Left colon (tissue), 2 donors: ENCODE measurements around the gene PRDX3. TPM values are rescaled to one million over a fixed set of nuclear protein-coding genes. Genes with fewer than 3 reads are reported as not detected.
"Not testable (repeated sequence)": the region's sequence is repeated elsewhere in the genome, so short reads cannot be mapped to it uniquely, and the experiment has no call there.

Source experiments
- ATAC-seq: fragments of 200-7000 bp; cut with Tn5 transposase; one replicate; pipeline ENCODE4 v1.9.1; 2020; ENCODE audit warnings: mild to moderate bottlenecking, moderate library complexity
- DNase-seq, 2 donors: peaks; one replicate each; pipeline ENCODE4 v3.0.0-alpha.2; 2020
- intact Hi-C, 2 donors: fragments of 100-400 bp; cut with DNase I in 1 of 2; cut with micrococcal nuclease in 1 of 2; formaldehyde crosslinking; loops; one replicate each; pipeline versions ENCODE4 v1.11.2 to v1.14.0; 2022; cut with DNase I, micrococcal nuclease
- total RNA-seq, 2 donors: library from RNA; stranded (reverse); fragmentation: NEBNext Ultra II Directional; extraction: Animal tissue kit (Norgen Biotek cat#: 25700); gene quantifications; one replicate each; pipeline ENCODE4 v1.2.1, GENCODE V29; 2021
- donor health status: DM: no; HTN: no; CAD: no.
- donor health status: DM: yes; HTN: yes; CAD: no.

PRDX3 gene
- total RNA-seq, 2 donors from 2014 or later: 102 to 111 TPM

DNA sequence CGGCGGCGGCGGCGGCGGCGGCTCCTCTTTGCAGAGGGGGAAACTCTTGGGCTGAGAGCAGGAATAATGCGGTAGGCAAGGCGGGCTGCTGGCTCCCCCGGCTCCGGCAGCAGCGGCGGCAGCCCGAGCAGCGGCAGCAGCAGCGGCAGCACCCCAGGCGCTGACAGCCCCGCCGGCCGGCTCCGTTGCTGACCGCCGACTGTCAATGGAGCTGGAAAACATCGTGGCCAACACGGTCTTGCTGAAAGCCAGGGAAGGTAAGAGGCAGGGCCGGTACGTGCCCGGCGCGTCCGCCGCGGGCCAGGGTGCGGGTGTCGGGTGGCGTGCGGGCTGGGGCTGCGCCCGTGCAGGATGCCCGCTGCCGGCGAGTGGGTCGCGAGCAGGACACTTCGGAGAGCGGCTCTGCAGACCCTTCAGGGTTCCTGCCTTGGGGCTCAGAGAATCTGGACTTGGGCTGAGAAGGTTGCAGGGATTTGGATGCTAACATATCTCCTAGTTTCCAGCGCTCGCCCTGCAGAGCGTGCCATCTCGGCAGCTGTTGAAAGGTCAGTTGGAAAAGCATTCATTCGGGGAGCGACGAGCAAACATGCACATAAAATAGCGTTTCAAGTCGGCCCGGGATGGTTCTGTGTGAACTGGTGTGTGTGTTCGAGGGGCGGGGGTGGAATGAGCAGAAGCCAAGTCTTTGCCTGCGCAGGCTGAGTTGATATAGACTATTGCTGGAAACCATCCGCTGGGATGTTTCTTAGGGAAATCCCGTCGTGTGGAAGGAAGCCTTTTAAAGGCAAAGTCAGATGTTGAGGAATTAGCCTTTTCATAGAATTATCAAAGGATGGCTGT lies 29.3 kb upstream of the PRDX3 start:
- DNase-seq (peak; percentile 38 to 51), ATAC-seq (peak; percentile 16)
- intact Hi-C loops: loop anchor here (10.0 kb wide), 2 partner anchors 207 to 237 kb away; no protein-coding TSS in a partner anchor

DNA sequence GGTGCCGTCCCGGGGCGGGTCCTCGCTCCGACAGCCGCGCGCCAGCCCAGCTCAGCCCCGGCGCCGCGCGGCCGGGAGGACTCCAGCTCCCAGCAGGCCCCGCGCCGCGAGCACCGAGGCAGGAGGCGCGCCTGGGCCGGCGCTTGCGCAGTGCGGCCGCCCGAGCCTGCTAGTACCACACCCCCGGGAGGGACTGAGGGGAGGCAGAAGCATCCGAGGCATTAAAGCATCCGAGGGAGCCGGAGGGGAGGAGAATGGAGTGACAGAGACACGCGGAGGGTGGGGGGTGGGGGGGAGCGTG lies 28.7 kb upstream of the PRDX3 start, which contains the start of gene GRK5:
Gene GRK5, plus strand, starts transcription at position 206 of the 301 bp plus-strand sequence. CDS start 347 bp downstream, outside the sequence.
- peak; percentile 94 for DNase-seq
- ATAC-seq: peak; percentile 93
- intact Hi-C loops: loop anchor here (10.0 kb wide), 2 partner anchors 207 to 237 kb away; no protein-coding TSS in a partner anchor

DNA sequence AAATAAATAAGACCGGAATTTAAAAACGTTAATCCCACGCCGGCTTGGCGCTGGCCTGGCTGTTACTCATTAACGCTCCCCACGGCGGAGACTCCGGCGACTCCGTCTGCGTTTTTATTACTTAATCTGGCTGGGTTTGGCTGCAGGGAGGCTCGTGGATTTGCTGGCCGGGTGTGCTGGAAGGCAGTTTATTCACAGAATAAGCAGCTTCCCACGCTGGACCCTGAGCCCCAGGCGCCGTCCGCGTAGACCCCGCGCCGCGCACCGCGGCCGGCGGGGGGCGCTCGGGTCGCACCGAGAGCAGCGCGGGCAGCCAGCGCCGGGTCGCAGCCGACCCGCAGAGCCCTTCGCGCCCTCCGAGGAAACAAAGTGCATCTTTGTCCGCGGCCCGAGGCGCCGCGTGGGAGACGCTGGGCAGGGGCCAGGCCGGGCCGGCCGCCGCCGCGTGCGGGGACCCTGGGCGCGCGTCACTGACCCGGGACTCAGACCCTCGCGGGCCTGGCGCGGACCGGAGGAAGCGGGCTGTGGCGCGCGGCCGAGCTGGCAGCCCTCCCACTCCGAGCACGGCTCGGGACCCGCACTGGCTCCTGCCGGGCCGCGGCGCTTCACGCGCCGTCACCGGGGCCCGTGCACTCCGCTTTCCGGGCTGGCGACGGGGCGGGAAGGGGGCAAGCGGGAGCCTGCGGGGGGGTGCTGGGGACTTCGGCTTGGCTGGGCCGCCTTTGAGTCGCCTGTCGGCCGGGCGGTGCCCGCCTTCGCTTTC lies 28.2 kb upstream of the PRDX3 start:
- ATAC-seq (peak; percentile 53), DNase-seq (peak; percentile 62 to 78)
- intact Hi-C loops: loop anchor here (10.0 kb wide), 2 partner anchors 208 to 238 kb away; no protein-coding TSS in a partner anchor

DNA sequence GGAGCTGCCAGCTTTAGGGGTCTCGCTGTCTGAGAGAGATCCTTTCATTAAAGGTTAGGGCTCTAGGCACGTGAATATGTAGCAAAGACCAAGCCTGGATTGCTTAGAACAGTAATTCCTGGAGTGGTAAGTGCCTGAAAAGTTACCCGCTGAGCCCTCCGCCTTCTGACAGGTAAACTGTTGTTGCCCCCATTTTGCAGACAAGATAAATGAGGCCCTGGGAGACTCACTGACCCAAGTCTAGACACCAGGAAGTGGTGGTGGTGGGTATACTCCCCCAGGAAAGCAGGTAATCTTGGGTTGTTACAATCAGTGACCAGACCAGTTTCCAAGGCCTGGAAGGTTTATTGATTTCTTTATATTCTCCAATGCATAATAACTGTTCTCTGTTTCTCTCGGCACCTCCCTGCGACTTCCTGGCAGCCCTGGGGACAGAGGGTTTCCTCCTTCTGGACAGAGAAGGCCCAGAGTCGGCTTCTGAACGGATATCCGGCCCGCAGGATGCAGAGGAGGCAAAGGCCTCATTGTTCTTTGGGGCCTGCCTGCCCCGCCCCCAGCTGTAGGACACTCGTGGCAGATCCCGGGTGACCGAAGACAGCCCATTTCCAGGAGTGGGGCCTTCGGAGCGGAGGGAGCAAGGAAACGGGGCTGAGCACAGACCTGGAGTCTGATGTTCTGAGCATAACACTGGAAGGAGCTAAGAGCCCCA lies 27.4 kb upstream of the PRDX3 start:
- intact Hi-C loops: loop anchor here (10.0 kb wide), 2 partner anchors 209 to 239 kb away; no protein-coding TSS in a partner anchor
- ATAC-seq (peak; percentile 48), DNase-seq (peak; percentile 75 to 83)

DNA sequence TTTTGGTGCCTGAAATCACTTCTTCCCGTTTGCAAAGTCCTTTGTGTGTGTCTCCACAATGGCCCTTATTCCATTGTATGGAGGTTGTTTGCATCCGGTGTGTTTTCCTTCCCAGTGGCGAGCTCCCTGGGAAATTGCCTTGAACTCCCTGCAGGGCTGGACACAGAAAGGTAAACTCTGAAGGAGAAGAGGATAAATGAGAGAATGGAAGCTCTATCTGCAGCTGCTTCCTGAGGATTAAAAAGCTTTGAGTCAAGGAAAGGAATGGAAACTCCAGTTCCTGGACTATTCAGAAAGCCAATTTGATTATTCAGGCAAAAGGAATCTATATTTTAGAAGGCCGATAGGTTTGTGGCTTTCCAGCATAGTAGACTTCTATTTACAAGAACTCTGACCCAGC lies 24.4 kb upstream of the PRDX3 start:
- intact Hi-C loops: loop anchor here (10.0 kb wide), 2 partner anchors 212 to 242 kb away; no protein-coding TSS in a partner anchor
- DNase-seq (no peak), ATAC-seq (no peak)

DNA sequence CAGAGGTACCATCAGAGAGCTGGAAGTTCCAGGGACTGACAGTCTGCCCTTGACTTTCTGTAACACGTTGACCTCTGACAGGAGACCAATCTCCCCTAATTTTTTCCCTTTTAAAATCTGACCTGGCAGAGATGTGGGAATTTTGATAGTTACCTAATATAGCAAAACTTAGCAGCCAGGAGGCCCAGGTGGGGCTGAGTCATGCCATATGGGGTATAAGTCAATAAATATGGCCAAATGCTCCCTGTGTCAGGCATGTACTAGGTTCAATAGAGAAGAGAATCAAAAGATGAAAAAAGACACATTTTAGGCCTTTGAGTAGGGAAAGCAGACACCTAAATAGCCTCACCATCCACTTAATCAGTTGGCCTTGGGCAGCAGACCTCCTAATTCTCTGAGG lies 22.6 kb upstream of the PRDX3 start:
- intact Hi-C loops: loop anchor here (10.0 kb wide), 2 partner anchors 214 to 244 kb away; no protein-coding TSS in a partner anchor
- ATAC-seq (no peak), DNase-seq (no peak)

DNA sequence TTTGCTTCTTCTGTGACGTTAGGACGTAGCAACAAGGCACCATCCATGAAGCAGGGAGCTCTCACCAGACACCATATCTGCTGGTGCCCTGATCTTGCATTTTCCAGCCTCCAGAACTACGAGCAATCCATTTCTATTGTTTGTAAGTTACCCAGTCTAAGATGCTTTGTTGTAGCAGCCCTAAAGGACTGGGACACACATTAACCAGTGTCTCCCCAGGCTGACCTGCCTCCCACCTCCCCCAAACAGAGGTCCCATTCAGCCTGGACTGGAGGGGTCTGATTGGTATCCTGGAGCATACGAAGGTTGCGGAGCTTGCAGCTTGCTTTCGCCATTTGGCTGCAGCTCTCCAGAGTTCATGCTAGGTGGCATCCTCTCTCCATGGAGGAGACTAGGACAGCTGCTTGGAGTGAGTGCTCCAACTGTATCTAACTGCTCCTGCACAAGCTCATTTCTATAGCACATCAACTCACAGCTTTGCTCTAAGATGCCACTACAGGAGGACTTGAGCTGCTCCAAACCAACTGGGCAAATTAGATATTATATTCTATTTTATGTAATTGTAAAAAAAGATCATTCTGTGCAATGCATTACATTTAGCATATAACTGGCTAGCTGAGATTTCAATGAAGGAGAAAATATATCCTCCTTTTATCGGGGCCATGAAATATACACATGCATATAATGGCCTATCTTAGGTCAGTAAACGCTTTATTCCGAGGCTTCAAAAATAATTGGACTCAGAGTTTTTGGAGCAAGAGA lies 20.8 kb upstream of the PRDX3 start:
- intact Hi-C loops: loop anchor here in 1 of 2 donors (5.0 kb wide), 1 partner anchor 248 kb away; no protein-coding TSS in a partner anchor
- peak; percentile 50 to 57 for DNase-seq
- peak; percentile 98 for ATAC-seq

DNA sequence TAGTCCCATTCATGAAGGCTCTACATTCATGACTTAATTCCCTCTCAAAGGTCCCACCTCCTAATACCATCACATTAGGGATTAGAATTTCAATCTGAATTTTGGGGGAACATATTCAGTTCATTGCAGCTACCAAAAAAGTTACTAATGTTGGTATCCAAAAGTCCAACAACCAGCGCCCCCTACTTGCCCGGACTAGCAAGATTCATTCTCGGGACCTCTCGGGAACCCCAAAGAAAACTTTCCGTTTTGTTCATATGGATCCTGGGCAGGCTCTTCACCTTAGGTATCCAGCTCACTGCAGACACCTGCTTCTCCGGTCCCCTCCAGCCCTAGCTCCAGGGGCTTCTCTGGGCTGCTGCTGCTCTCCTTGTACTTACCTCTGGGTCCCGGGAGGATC lies 19.8 kb upstream of the PRDX3 start:
- DNase-seq (peak in 1 of 2 donors; percentile 37), ATAC-seq (peak; percentile 27)
- intact Hi-C loops: loop anchor here in 1 of 2 donors (5.0 kb wide), 1 partner anchor 249 kb away; no protein-coding TSS in a partner anchor

DNA sequence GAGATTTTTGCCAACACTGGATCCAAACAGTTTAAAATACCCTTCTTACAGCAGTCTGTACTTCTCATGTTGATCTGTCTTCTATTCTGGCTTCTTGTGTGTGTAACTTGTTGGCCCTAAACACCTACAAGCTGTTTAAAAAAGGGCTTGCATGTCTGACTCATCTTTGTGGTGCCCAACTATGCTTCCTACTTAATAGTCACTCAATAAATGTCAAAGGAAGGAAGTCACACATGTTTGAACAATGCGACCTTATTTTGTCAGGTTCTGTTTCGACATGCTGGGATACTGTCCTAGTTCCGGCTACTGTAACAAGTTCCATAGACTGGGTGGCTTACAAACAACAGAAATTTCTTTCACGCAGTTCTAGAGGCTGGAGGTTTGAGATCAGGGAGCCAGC lies 19.3 kb upstream of the PRDX3 start:
- intact Hi-C loops: loop anchor here in 1 of 2 donors (5.0 kb wide), 1 partner anchor 249 kb away; no protein-coding TSS in a partner anchor
- ATAC-seq (no peak), DNase-seq (no peak)

DNA sequence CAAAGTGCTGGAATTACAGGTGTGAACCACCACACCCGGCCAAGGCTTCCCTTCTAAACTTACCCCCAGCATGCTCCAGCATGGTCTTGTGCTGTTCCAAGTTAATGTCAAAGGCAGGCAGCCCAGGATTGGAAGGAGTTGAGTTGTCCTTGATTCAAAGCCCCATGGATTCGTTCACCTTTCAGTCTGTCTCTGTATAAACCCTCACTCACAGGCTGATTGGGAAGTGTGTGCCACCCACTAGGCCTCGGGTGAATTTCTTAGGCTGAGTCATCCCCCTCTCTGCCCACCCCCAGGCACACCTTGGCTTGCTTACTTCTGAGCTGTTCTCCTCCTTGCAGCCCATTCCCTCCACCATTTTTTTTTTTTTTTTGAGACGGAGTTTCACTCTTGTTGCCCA lies 13.3 kb upstream of the PRDX3 start:
- ATAC-seq (no peak), DNase-seq (no peak)
- intact Hi-C loops: no loop called here

DNA sequence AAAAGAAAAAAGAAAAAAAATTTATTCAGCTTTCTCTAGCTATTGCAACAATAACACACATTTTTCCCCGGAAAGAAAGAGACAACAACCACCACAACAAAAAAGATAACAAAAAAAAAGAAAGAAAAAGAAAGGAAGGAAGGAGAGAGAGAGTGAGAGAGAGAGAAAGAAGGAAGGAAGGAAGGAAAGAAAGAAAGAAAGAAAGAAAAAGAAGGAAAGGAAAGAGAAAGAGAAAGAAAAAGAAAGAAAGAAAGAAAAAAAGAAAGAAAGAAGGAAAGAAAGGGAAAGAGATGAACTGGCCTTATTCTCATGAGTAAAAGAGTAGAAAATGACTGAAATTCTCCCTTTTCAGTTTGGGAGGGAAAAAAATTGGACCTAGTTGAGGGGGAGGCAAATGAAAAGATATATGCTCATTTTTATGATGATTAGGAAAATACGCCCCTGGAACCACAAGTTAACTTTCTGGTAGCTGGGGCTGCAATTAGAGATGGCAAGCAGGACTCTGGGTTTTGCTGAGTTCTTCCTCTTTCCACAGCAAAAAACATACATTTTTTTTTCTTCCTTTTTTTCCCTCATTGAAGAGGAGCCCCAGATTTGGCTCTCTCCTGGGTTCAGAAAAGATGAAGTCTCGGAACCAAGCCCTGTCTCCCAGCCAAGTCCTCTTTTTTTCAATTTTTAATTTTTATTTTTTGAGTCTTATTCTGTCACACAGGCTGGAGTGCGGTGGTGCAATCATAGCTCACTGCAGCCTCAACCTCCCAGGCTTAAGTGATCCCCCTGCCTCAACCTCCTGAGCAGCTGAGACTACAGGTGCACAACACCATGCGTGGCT lies 12.6 kb upstream of the PRDX3 start:
- ATAC-seq (no peak), DNase-seq (no peak)
- intact Hi-C loops: no loop called here

DNA sequence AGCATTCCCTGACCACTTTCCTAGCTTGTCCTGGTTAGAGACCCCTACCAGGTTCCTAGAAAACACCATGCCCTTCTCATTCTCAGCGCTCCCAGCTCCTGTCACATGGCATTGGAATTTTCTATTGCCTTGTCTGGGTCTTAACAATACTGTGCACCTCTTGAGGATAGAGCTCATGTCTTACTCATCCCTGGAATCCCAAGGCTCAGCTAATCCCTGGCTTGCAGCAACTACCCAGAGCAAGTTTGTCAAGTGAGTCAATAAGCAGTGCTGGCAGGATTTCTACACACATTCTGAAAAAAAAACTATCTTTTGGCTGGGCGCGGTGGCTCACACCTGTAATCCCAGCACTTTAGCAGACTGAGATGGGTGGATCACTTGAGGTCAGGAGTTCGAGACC lies 11.7 kb upstream of the PRDX3 start:
- intact Hi-C loops: no loop called here
- no peak for ATAC-seq
- no peak for DNase-seq

DNA sequence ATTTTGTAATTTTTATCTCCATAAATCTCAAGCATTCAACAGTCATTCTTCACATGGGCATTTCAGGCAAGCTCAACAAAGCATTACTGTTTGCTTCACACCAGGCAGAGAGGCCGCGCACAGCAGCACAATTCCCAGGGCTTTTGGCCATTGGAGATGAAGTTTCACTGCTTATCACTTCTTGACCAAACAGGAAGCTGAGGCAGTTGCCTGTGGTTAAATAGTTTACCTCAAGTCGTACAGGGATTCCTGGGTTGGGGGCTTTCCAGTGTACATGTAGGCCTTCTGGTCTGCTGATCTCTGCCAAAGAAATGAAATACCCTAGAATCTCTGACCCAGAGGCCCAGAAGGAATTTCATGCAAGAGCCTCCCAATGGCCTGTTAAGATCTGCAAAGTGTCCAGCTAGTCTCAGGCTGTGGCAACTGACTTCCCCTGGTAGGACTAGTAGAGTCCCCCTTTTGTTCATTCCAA lies 11.2 kb upstream of the PRDX3 start:
- intact Hi-C loops: no loop called here
- ATAC-seq: no peak
- no peak for DNase-seq

DNA sequence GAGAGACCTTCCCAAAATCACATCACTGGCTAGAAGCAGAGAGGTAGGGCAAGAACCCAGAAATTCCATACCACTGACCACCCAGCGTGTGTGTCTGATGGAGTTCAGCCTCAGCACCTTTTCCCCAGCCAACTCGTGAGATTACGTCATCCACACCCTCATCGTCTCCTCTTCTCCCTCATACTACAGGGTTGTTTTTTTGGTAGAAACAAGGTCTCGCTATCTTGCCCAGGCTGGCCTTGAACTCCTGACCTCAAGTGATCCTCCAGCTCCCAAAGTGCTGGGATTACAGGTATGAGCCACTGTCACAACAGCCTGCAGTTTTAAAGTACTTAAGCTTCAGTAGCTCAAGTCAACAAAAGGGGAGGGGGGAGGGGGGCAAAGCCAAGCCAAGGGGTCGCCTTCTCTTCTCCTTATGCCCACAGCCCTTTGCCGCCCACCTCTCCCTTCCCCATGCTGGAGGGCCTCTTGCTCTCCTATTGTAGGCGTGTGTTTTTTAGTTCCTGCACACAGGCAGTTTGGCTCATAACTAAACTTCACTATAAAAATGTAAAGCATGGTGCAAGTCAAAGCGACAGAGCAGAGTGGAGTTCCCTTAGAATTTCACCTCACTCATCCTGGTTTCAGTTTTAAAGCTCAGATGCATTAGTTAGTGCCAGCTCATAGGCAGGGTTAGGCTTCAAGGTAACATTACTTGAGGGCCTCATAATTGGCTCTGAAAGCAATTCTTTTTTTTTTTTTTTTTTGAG lies 5.2 kb upstream of the PRDX3 start:
- DNase-seq (no peak), ATAC-seq (no peak)
- intact Hi-C loops: no loop called here

DNA sequence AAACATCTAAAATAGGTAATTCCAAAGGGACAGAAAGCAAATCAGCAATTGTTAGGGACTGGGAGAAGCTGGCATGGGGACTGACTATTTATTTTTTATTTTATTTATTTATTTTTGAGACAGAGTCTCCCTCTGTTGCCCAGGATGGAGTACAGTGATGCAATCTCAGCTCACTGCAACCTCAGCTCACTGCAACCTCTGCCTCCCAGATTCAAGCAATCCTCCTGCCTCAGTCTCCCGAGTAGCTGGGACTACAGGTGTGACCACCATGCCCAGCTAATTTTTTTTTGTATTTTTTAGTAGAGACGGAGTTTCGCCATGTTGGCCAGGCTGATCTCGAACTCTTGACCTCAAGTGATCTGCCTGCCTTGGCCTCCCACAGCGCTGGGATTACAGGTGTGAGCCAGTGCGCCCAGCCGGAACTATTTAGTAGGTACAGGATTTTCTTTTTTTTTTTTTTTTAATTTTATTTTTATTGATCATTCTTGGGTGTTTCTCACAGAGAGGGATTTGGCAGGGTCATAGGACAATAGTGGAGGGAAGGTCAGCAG lies 2.3 kb upstream of the PRDX3 start:
- ATAC-seq, intact Hi-C loops, DNase-seq: not testable (repeated sequence)

DNA sequence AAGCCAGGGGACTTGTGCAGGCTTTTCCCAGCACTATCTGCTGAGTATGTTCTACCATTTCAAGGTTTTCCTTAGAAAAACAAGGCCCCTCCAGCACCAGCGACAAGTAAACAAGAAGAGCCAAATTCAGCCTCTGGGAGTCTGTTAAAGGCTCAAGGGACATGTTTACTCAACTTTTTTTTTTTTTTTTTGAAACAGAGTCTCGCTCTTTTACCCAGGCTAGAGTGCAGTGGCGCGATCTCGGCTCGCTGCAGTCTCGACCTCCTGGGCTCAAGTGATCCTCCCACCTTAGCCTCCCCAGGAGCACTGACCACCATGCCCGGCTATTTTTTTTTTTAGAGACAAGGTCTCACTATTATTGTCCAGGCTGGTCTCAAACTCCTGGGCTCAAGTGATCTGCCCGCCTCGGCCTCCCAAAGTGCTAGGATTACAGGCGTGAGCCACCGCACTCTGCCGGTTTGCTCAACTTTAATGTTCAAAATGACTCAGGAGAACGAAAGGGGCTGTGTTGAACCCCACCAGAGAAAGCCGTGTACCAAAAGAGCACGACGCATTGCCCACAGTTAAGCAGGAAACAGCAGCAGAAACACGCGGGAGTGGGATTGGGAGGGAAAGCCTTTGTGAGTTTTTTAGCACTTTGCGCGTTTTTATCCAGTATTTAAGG lies 772 bp downstream of the PRDX3 start:
- DNase-seq: no peak
- intact Hi-C loops: no loop called here
- ATAC-seq: peak; percentile 35
